ENCODE results near the gene LMAN1L.

Gene LMAN1L

DNA sequence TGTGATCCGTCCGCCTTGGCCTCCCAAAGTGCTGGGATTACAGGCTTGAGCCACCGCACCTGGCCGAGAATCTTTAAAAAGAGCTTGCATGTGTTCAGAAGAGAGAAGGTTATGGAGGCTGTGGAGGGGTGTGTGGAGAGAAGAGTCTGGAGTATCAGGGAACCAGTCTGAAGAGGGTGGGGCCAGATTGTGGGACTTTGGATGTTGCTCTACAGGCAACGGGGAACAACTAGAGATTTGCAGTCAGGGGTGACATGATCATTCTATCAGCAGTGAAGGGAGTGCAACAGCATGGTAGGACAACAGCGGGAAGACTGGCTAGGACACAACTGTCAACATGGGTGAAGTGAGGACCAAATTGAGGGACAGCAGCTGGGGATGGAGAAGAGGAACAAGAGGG is 51.7 kb downstream of the LMAN1L start:
- DNase-seq, result no peak

DNA sequence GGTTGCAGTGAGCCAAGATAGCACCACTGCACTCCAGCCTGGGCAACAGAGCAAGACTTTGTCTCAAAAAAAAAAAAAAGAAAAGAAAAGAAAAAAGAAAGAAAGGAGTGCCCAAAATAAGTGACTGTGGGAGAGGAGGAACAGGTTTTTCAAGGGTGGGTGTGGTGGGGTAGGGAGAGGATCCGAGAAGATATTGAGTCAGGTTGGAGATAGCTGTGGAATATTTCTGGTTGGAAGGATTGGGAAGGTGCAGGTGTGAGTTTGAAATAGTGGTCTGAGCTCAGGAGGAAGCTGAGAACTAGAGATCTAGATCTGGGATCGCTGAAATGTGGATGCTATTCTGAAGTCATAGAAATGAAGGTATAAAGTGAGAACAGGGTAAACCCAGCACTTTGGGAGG is 52.7 kb downstream of the LMAN1L start:
- DNase-seq, result no peak

DNA sequence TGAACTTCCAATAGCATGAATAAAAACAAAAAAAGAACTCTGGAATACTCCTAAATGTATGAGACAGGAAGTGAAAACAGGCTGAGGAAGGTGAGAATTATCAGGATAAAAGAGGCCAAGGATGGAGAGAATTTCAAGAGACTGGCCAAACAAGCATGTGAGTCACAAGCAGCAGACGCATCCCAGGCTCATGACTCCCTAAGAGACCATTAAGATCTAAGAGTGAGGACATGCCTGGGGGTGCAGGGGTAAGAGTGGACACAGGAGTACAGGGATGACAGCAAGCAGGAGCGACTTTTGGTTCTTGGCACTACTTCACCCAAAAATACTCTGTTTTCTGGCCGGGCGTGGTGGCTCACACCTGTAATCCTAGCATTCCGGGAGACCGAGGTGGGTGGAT is 53.5 kb downstream of the LMAN1L start:
- DNase-seq, result peak; percentile 51

DNA sequence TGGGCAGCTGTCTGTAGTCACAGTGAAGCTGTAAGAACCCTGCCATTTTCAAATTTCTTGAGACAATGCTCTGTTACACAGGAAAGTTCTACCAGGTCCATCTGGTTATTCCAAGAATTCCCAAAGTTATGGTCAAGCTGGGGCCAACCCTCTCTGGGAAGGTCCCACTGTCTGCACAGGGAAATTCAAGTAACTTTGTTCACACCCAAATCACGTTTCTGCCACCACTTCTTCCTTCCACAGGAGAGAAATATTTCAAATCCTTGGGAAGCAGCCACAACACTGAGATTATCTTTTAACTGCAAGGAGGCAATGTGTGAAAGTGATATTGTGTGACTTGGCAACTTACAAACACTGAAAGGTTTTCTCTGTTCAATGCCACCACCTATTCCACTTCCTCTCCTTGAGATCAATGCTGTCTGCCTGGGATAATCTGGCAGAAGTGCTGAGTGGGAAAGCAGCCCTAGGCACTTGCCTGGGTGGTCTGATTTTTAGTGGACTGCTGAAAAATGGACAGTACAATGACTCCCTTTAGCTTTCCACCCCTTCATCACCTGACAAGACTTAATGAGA is 54.9 kb downstream of the LMAN1L start:
- DNase-seq, result no peak

DNA sequence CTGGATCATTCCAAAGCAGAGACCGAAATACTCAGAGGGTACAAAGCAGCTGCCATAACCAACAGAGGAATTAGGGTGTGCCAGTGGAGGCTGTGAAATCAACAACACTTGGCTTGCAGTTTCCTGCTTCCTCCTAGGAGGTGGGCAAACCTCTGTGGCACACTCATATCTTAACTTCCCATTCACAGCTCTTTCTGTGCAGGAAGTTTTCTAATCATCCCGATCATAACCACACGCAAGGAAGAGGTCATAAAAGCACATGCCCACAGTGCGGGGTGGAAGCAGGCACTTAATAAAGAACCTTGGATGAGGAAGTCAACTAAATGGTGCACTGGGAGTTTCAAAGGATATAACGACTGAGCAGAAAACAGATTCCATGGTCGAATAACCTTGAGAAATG is 55.4 kb downstream of the LMAN1L start:
- no peak for DNase-seq

DNA sequence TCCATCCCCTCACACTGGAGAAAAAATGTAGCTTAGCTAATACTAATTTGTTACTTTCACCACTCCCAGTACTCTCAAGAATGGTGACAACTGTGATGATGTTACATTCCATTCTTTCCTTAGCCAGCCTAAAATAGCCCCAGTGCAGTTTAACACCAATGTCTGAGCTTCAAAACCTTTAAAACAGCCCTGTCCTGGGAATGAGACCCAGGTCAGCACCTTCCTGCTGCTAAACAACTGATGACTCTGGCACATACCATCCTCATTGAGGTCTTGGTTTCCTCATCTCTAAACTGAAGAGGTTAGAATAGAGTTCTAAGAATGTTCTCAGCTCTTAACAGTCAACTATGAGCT is 56.7 kb downstream of the LMAN1L start:
- DNase-seq, result no peak

DNA sequence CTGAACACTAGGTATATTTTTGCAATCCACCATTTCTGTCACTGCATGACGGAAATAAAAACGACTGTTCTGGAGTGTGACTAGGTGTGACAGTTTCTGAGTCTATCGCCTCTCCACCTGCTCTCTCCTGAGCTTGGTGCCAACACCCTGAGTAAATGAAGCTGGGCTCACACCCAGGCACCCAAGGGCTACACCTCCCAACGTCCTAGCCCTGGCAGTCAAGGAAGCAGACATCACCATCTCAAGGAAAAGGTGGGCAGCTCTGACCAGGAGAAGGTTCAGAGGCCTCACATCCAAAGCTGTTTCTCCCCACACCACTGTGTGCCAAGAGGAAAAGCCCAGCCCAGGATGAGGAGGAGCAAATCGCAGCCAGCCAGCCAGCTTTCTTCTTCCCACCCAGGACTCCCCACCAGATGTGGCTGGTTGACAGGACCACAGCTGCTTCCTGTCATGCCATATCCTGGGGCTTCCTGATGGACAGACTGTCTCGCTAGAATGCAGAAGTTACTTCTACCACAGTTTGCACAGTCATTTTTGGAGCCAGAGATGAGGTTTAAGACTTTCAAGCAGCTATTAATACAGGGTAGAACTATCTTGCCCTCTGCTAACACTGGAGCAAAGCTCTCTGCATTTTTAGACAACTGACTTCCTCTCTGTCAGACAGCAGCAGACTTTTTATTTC is 57.2 kb downstream of the LMAN1L start:
- no peak for DNase-seq

DNA sequence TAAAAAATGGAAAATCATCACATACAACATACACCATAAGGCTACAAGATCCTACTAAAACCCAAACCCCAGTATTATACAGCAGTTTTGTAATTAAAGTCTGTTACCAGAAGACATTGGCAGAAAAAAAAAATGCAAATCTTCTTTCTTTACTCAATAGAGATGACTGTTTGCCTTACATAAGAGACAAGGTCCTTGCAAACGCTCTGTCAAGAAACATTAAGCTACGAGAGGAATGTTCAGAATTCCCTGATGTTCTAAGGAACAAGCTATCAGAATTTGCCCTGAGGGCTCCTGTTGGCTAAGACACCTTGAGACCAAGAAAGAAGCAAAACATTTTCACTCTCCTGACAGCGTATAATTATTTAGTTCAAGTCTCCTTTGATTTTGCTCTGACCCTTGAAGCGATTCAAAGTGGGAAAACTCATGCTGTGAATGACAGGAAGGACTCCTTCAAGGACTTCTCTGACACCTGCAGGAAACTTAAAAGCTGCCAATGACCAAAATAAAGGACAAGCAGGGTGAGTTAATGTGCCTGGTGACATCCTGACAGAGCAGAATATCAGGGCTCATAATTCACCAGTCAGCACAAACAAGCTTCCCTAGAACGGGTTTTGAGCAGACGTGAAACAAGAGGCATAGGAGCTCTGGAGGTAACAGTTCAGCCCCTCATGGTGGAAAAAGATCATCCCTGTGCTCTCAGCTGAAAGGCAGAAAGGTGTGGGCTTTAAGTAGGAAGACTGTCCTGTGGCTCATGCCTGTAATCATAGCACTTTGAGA is 58.0 kb downstream of the LMAN1L start:
- DNase-seq, result no peak

DNA sequence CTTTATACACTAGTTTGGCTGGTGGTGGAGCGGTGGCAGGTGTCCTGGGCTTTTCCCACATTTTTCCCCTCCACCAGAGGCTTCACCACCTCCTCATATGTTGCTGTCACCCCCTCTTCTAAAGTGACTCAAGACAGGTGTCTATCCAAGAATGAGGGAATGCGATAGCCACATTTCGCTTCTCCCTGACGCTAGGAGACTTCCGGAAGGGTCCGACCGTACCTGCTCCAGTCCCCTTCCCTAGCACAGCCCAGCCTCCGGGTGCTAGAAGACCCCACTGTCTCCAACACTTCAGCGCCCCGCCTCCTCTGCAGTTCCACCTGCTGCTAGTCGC is 60.0 kb downstream of the LMAN1L start:
- DNase-seq, result no peak

DNA sequence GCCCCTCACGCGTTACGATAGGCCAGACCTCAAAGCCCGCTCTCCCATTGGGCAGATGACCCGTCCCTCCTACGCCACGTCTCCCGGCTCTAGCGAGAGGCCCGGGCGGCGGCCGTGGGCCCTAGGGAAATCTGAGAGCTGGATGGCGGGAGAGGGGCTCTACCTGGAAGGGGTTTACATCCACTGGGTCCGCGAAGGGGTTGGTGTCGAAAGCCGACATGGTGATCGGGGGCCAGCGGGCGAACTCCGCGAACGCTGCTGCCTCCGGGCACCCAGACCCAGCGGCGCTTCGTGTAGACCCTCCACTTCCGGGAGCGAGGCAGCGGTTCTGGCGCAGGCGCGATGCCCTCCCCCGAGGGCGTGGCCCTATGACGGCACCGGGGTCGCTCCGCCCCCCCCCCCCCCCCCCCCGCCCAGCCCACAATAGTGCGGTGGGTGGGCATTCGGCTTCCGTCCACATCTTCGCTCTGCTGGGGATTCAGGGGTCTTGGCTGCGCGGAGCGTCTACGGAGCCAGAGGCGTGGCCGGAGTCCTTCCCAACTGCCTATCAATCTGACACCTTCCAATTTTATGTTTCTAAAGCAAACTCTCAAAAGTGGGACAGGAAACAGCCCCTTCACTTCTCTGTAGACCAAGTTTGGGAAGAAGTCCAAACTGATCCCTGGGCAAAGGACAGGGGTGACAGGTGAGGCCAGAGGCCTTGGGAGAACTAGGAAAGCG is 60.6 kb downstream of the LMAN1L start, which contains the start of gene SCAMP2:
TSS of gene SCAMP2 (minus strand) at position 330 of the 720 bp plus-strand sequence. CDS start at position 220, 110 bp downstream.
- DNase-seq, result peak; percentile 93

DNA sequence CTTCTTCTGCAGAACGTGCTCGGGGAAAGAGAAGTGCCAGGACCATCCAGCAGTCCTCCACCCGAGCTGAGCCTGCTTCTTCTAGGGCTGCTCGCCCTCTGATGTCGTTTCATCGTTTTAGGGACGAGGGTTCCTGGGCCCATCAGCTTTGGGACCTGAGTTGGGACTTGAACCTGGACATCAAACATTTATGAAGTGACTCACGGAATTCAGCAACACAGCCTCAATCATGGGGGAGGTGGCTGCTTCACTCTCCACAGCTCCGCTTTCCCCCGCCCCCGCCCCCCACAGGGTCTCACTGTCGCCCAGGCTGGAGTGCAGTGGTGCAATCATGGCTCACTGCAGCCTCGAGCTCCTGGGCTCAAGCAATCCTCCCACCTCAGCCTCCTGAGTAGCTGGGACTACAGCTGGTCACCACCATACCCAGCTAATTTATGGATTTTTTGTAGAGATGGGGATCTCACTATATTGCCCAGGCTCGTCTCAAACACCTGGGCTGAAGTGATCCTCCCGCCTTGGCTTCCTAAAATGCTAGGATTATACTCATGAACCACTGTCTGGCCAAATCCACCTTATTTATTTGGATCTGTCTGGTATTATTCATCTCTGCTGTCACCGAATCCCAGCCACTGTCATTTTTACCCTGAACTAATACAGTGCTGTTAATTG is 61.3 kb downstream of the LMAN1L start:
- peak; percentile 45 for DNase-seq
